A549 (cell line): Measurements from ENCODE around the gene C8B. TPM values are rescaled to one million over a fixed set of nuclear protein-coding genes. Genes with fewer than 3 reads are reported as not detected.

Experiments used
- ATAC-seq, 2 experiments: fragments of 200-7000 bp in 1 of 2; fragments of >200 bp in 1 of 2; cut with Nextera tagmentation in 1 of 2; cut with Tn5 transposase in 1 of 2; 3 replicates each; pipeline versions ENCODE4 v1.8.0 to v1.9.1; 2018 to 2020; ENCODE audit warnings: mild to moderate bottlenecking in 1 of 2, moderate library complexity in 1 of 2
- CTCF ChIA-PET: fragments of 300-600 bp; sonication (Branson Sonifier 250); formaldehyde crosslinking; extraction: SDS; loops from one replicate; lab custom pipeline; 2021; ENCODE audit warnings: antibody characterized with exemption, inconsistent platforms; lab: Yijun Ruan, JAX
- POLR2A ChIA-PET: fragments of 350-600 bp; formaldehyde crosslinking; extraction: SDS; loops from one replicate; lab custom pipeline; 2021; ENCODE audit warnings: antibody characterized with exemption, inconsistent platforms; lab: Yijun Ruan, JAX
- DNase-seq, 2 experiments: peaks; one replicate each; pipeline versions ENCODE4 v3.0.0 to v3.0.0-alpha.2; 2011 to 2016; ENCODE audit warnings: low read depth in 1 of 2, low spot score in 1 of 2
- FAIRE-seq: peaks from 2 replicates; lab custom pipeline; 2011; peaks lifted over from hg19 to GRCh38; lab: Jason Lieb, UNC
- H3K27ac ChIP-seq, 2 experiments: fragments of >200 bp; sonication (Bioruptor Twin); formaldehyde crosslinking; 3 replicates each; pipeline ENCODE4 v1.5.1; 2016 to 2017
- H3K4me1 ChIP-seq: fragments of >200 bp; sonication (Bioruptor Twin); formaldehyde crosslinking; 3 replicates; pipeline ENCODE4 v1.6.1; 2016
- H3K4me2 ChIP-seq: fragments of >200 bp; sonication (Bioruptor Twin); formaldehyde crosslinking; 3 replicates; pipeline ENCODE4 v1.6.1; 2016
- H3K4me3 ChIP-seq: fragments of >200 bp; sonication (Bioruptor Twin); formaldehyde crosslinking; 3 replicates; pipeline ENCODE4 v1.5.1; 2016
- H3K9me3 ChIP-seq: fragments of >200 bp; sonication (Bioruptor Twin); formaldehyde crosslinking; 3 replicates; pipeline ENCODE4 v1.6.1; 2016
- CHD4 ChIP-seq: fragments of 200-600 bp; sonication (generic); IDR thresholded peaks from 2 replicates; pipeline ENCODE4 v1.6.1; 2016; ENCODE audit warnings: antibody characterized with exemption, mild to moderate bottlenecking, borderline replicate concordance
- FOSL2 ChIP-seq, 2 experiments: fragments of 450-650 bp in 1 of 2; fragments of >200 bp in 1 of 2; sonication (Bioruptor Twin) in 1 of 2; formaldehyde crosslinking; IDR thresholded peaks; 2 replicates each; pipeline versions ENCODE4 v1.5.0 to v1.6.1; 2016 to 2020; ENCODE audit warnings: mild to moderate bottlenecking in 1 of 2, moderate library complexity in 1 of 2
- FOXS1 ChIP-seq: fragments of 250-450 bp; sonication (Bioruptor Pico); IDR thresholded peaks from 2 replicates; pipeline ENCODE4 v1.5.0; 2020; ENCODE audit warnings: mild to moderate bottlenecking, moderate library complexity
- HOXA7 ChIP-seq: fragments of 250-450 bp; sonication (Bioruptor Pico); IDR thresholded peaks from 2 replicates; pipeline ENCODE4 v1.5.0; 2020; ENCODE audit warnings: mild to moderate bottlenecking, moderate library complexity
- JUN ChIP-seq, 2 experiments: fragments of >200 bp; sonication (Bioruptor Twin); formaldehyde crosslinking; IDR thresholded peaks; 2 replicates in 1 of 2; 3 replicates in 1 of 2; pipeline ENCODE4 v1.6.1; 2016 to 2017
- JUNB ChIP-seq: fragments of >200 bp; sonication (Bioruptor Twin); formaldehyde crosslinking; IDR thresholded peaks from 2 replicates; pipeline ENCODE4 v1.6.1; 2016
- KDM5A ChIP-seq: fragments of 200-600 bp; sonication (generic); IDR thresholded peaks from 2 replicates; pipeline ENCODE4 v1.6.1; 2016; ENCODE audit warnings: antibody characterized with exemption, mild to moderate bottlenecking
- MYC ChIP-seq: IDR thresholded peaks from 2 replicates; pipeline ENCODE4 v1.6.1; 2012; ENCODE audit warnings: mild to moderate bottlenecking, inconsistent platforms, low read length, improper control_type of control experiment, borderline replicate concordance
- POLR2A ChIP-seq: IDR thresholded peaks from 2 replicates; pipeline ENCODE4 v1.6.1; 2012; ENCODE audit warnings: mild to moderate bottlenecking, low read length
- RCOR1 ChIP-seq: fragments of 150-350 bp; IDR thresholded peaks from 2 replicates; pipeline ENCODE4 v1.6.1; 2014; ENCODE audit warnings: antibody characterized with exemption, low read length, low read depth
- ZNF302 ChIP-seq: fragments of 250-450 bp; sonication (Bioruptor Pico); IDR thresholded peaks from 2 replicates; pipeline ENCODE4 v1.9.0; 2021; ENCODE audit warnings: inconsistent platforms, mild to moderate bottlenecking, moderate library complexity
- WGBS: methylation state at CpG from one replicate; pipeline ENCODE4 v1.1.6; 2017; ENCODE audit errors: missing lambda C conversion rate; 5-methylcytosine and 5-hydroxymethylcytosine counted together
- polyA plus RNA-seq, 4 experiments: library from polyadenylated mRNA; depleted of rRNA in 3 of 4; stranded (reverse); fragments of >200 nt; fragmentation: RNase III in 1 of 4; extraction: RNeasy Plus Mini Kit Qiagen cat#74134 plus additional on column Dnase treatment in 1 of 4; gene quantifications; 2 replicates in 3 of 4; 3 replicates in 1 of 4; pipeline ENCODE4 v1.2.3, GENCODE V29; 2011 to 2017
- TF ChIP-seq, protein P1 (sequence below): IDR thresholded peaks from 2 replicates; pipeline ENCODE4 v1.6.1; 2012
- TF ChIP-seq, protein P2 (sequence below): IDR thresholded peaks from 2 replicates; pipeline ENCODE4 v1.6.1; 2012
- TF ChIP-seq, protein P3 (sequence below): fragments of >200 bp; sonication (Bioruptor Twin); formaldehyde crosslinking; IDR thresholded peaks from 2 replicates; pipeline ENCODE4 v1.6.1; 2016
- TF ChIP-seq, protein P4 (sequence below): IDR thresholded peaks from 2 replicates; pipeline ENCODE4 v1.6.1; 2012; ENCODE audit warnings: low read depth, borderline replicate concordance
- TF ChIP-seq, protein P5 (sequence below): fragments of >200 bp; sonication (Bioruptor Twin); formaldehyde crosslinking; IDR thresholded peaks from 3 replicates; pipeline ENCODE4 v1.6.1; 2016
- TF ChIP-seq, protein P6 (sequence below): fragments of 250-450 bp; sonication (Bioruptor Pico); IDR thresholded peaks from 2 replicates; pipeline ENCODE4 v1.5.0; 2021; ENCODE audit warnings: mild to moderate bottlenecking, moderate library complexity, borderline replicate concordance
- TF ChIP-seq, protein P7 (sequence below): fragments of 200-600 bp; sonication (generic); IDR thresholded peaks from 2 replicates; pipeline ENCODE4 v1.6.1; 2016; ENCODE audit warnings: antibody characterized with exemption, mild to moderate bottlenecking, moderate library complexity
- TF ChIP-seq, protein P8 (sequence below): fragments of 250-450 bp; sonication (Bioruptor Pico); IDR thresholded peaks from 2 replicates; pipeline ENCODE4 v1.5.0; 2020; ENCODE audit warnings: low read depth, mild to moderate bottlenecking, moderate library complexity

Gene C8B
- polyA plus RNA-seq, 2 of the 4 experiments (the other 2 are of a cell fraction), result not detected

DNA sequence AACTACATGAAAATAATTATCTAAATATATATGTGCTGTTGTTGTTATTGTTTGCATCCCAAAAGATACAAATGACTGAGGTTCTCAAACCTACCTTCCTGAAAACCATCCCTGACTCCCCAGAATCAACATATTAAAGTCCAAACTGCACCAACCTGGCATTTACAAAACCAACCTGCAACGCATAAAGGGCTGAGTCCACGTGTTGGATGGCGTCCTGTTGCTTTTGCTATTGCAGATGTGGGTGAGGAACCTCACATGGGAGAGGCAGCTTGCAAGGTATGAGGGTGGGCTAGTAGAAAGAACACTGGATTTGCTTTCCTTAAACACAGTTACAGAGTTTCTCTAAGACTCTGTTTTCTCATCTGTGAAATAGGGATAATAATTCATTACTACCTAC, 1.5 kb upstream of the C8B start:
- Histone ChIP-seq H3K4me3 (no peak overlapping the region), H3K4me2 (no peak overlapping the region), H3K9me3 (no peaks in the 10 kb centered on the region), H3K27ac (no peak overlapping the region), H3K4me1 (no peaks in the 10 kb centered on the region)
- FAIRE-seq, result no peak
- ChIA-PET POLR2A (no interaction called here), CTCF (interaction anchor here (1.0 kb wide), 1 partner anchor 180 kb away, joined by 3 read pairs; no protein-coding TSS in a partner anchor)
- WGBS, result 17% methylated on average over 3 of the region's 3 CpGs
- no peak for ATAC-seq
- TF ChIP-seq MYC, result no peak
- TF ChIP-seq, protein P1, sequence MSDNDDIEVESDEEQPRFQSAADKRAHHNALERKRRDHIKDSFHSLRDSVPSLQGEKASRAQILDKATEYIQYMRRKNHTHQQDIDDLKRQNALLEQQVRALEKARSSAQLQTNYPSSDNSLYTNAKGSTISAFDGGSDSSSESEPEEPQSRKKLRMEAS, result no peak
- TF ChIP-seq FOXS1 (CRISPR knock-in tag), result no peak
- TF ChIP-seq JUN (IDR thresholded peaks at IDR 0.05), result no peak
- no peak for TF ChIP-seq JUNB
- TF ChIP-seq, protein P2, sequence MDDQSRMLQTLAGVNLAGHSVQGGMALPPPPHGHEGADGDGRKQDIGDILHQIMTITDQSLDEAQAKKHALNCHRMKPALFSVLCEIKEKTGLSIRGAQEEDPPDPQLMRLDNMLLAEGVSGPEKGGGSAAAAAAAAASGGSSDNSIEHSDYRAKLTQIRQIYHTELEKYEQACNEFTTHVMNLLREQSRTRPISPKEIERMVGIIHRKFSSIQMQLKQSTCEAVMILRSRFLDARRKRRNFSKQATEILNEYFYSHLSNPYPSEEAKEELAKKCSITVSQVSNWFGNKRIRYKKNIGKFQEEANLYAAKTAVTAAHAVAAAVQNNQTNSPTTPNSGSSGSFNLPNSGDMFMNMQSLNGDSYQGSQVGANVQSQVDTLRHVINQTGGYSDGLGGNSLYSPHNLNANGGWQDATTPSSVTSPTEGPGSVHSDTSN, result no peak
- TF ChIP-seq, protein P3, sequence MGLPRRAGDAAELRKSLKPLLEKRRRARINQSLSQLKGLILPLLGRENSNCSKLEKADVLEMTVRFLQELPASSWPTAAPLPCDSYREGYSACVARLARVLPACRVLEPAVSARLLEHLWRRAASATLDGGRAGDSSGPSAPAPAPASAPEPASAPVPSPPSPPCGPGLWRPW, result no peak
- TF ChIP-seq, protein P4, sequence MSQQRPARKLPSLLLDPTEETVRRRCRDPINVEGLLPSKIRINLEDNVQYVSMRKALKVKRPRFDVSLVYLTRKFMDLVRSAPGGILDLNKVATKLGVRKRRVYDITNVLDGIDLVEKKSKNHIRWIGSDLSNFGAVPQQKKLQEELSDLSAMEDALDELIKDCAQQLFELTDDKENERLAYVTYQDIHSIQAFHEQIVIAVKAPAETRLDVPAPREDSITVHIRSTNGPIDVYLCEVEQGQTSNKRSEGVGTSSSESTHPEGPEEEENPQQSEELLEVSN, result no peak
- no peak for TF ChIP-seq RCOR1
- no peak for TF ChIP-seq HOXA7 (CRISPR knock-in tag)
- no peak for TF ChIP-seq CHD4
- TF ChIP-seq, protein P5, sequence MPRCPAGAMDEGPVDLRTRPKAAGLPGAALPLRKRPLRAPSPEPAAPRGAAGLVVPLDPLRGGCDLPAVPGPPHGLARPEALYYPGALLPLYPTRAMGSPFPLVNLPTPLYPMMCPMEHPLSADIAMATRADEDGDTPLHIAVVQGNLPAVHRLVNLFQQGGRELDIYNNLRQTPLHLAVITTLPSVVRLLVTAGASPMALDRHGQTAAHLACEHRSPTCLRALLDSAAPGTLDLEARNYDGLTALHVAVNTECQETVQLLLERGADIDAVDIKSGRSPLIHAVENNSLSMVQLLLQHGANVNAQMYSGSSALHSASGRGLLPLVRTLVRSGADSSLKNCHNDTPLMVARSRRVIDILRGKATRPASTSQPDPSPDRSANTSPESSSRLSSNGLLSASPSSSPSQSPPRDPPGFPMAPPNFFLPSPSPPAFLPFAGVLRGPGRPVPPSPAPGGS, result no peak
- TF ChIP-seq ZNF302 (CRISPR knock-in tag), result no peak
- TF ChIP-seq, protein P6, sequence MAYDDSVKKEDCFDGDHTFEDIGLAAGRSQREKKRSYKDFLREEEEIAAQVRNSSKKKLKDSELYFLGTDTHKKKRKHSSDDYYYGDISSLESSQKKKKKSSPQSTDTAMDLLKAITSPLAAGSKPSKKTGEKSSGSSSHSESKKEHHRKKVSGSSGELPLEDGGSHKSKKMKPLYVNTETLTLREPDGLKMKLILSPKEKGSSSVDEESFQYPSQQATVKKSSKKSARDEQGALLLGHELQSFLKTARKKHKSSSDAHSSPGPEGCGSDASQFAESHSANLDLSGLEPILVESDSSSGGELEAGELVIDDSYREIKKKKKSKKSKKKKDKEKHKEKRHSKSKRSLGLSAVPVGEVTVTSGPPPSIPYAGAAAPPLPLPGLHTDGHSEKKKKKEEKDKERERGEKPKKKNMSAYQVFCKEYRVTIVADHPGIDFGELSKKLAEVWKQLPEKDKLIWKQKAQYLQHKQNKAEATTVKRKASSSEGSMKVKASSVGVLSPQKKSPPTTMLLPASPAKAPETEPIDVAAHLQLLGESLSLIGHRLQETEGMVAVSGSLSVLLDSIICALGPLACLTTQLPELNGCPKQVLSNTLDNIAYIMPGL (CRISPR knock-in tag), result no peak
- TF ChIP-seq FOSL2 (IDR thresholded peaks at IDR 0.05), result no peak
- TF ChIP-seq FOSL2 (CRISPR knock-in tag; IDR thresholded peaks at IDR 0.05), result no peak
- DNase-seq, result no peak

DNA sequence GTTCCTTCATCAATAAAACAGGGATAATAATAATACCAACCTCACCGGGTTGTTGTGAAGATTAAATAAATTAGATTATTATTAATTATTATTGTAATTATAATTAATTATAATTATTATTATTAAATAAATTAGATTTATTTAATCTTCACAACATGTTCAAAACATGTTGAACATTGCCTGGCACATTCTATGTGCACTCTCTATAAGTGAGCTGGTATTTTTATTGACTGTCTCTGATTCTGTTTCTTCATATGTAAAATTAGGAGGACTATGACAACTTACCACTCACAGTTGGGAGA, 834 bp upstream of the C8B start:
- ATAC-seq (no peak), DNase-seq (no peak), FAIRE-seq (no peak)
- Histone ChIP-seq H3K9me3 (no peaks in the 10 kb centered on the region), H3K4me1 (no peaks in the 10 kb centered on the region), H3K27ac (no peak overlapping the region), H3K4me2 (no peak overlapping the region), H3K4me3 (no peak overlapping the region)
- CTCF ChIA-PET, result interaction anchor here (1.0 kb wide), 1 partner anchor 180 kb away, joined by 3 read pairs; no protein-coding TSS in a partner anchor
- 80% methylated on average over 1 of the region's 1 CpG for WGBS
- POLR2A ChIA-PET, result no interaction called here
- TF ChIP-seq POLR2A (no peak), KDM5A (no peak)
- TF ChIP-seq, protein P7, sequence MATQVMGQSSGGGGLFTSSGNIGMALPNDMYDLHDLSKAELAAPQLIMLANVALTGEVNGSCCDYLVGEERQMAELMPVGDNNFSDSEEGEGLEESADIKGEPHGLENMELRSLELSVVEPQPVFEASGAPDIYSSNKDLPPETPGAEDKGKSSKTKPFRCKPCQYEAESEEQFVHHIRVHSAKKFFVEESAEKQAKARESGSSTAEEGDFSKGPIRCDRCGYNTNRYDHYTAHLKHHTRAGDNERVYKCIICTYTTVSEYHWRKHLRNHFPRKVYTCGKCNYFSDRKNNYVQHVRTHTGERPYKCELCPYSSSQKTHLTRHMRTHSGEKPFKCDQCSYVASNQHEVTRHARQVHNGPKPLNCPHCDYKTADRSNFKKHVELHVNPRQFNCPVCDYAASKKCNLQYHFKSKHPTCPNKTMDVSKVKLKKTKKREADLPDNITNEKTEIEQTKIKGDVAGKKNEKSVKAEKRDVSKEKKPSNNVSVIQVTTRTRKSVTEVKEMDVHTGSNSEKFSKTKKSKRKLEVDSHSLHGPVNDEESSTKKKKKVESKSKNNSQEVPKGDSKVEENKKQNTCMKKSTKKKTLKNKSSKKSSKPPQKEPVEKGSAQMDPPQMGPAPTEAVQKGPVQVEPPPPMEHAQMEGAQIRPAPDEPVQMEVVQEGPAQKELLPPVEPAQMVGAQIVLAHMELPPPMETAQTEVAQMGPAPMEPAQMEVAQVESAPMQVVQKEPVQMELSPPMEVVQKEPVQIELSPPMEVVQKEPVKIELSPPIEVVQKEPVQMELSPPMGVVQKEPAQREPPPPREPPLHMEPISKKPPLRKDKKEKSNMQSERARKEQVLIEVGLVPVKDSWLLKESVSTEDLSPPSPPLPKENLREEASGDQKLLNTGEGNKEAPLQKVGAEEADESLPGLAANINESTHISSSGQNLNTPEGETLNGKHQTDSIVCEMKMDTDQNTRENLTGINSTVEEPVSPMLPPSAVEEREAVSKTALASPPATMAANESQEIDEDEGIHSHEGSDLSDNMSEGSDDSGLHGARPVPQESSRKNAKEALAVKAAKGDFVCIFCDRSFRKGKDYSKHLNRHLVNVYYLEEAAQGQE, result no peak
- TF ChIP-seq, protein P2, result no peak
- TF ChIP-seq, protein P8, sequence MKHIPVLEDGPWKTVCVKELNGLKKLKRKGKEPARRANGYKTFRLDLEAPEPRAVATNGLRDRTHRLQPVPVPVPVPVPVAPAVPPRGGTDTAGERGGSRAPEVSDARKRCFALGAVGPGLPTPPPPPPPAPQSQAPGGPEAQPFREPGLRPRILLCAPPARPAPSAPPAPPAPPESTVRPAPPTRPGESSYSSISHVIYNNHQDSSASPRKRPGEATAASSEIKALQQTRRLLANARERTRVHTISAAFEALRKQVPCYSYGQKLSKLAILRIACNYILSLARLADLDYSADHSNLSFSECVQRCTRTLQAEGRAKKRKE (CRISPR knock-in tag), result no peak
